HPDE6-E6E7 (cell line): ENCODE measurements around the gene IL1B.
"Not testable (repeated sequence)": the region's sequence is repeated elsewhere in the genome, so short reads cannot be mapped to it uniquely, and the experiment has no call there.

Experiments used
- DNase-seq: peaks from one replicate; pipeline ENCODE4 v3.0.0; 2011; ENCODE audit warnings: missing footprints; ENCODE audit errors: extremely low spot score

Gene IL1B

GRCh38 chr2:112836695-112837117, at the start of gene IL1B:
TSS of gene IL1B (minus strand) at chr2:112836779. CDS start at chr2:112836229, 550 bp downstream.
- DNase-seq, result peak; percentile 83

- no peak for DNase-seq
Observed at GRCh38 chr2:112886291-112886690, 49.7 kb upstream of the IL1B start.

- DNase-seq, result no peak
Observed at GRCh38 chr2:112885506-112885902, 48.9 kb upstream of the IL1B start.

GRCh38 chr2:112884869-112885505, 48.4 kb upstream of the IL1B start:
- peak; percentile 71 for DNase-seq

GRCh38 chr2:112883669-112884068, 47.1 kb upstream of the IL1B start:
- no peak for DNase-seq

- peak; percentile 76 for DNase-seq
Observed at GRCh38 chr2:112881217-112881985, 44.8 kb upstream of the IL1B start.

- no peak for DNase-seq
Observed at GRCh38 chr2:112880696-112881095, 44.1 kb upstream of the IL1B start.

DNA sequence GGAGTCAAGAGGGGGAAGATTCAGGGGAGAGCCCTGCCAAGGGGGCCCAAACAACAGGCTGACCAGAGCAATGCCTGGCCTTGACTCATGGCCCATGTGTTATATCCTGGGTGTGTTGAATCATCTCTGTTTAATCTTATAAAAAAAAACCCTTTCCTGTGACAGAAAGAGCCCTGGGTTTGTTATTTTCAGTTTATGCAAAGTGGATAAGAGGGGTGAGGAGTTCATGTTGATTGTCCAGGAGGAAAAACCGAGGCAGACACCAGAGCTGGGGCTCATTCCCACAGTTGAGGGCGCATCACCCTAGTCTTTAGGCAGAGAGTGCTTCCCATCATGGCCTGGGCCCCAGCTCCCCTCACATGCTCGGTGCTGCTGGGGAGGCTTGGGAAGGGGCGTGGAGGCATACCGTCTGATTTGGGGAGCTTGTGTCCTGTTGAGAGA, 43.5 kb upstream of the IL1B start:
- no peak for DNase-seq

DNA sequence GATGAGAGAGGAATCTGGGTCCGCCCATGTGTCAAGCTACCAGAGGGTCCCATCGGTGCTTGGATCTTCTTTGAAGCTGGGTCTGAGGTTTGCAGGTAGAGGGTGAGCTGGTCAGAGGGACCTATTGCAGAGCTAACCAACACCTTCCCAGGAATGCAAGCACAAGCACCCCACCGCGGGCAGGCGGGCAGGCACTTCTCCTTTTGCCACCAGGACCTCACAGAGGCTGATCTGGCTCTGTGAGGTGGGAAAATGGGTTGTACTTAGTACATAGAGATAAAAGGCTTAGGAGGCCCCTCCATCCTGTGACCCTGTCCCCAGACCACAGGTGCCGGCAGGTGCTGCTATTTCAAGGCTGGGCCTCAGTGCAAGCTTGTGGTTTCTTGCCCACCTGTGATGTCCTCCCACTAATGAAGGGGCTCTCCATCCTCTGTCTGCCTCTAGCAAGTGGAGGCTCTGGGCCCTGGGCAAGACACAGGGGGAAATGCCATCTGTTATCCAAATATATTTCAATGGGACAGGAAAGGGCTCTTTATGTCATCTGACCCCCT, 43.0 kb upstream of the IL1B start:
- DNase-seq, result no peak

DNA sequence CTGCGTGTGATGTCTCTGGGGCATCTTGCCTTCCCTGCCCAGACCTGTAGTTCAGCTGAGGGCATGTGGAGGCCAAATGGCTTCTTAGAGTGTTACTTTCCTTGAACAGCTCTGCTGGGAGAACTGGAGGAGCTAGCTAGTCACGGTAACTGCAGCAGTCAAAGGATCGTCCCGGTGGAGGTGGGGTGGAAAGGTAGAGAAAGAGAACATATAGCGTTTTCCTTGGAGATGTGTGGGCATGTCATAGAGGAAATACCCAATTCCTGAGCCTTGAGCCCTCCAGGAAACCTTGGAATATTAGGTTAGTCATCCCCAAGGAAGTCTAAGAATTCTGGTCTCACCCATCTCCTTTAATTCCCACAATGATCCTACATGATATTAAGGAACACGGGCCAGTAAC, 40.8 kb upstream of the IL1B start:
- DNase-seq, result no peak

- no peak for DNase-seq
Observed at GRCh38 chr2:112876971-112877361, 40.4 kb upstream of the IL1B start.

DNA sequence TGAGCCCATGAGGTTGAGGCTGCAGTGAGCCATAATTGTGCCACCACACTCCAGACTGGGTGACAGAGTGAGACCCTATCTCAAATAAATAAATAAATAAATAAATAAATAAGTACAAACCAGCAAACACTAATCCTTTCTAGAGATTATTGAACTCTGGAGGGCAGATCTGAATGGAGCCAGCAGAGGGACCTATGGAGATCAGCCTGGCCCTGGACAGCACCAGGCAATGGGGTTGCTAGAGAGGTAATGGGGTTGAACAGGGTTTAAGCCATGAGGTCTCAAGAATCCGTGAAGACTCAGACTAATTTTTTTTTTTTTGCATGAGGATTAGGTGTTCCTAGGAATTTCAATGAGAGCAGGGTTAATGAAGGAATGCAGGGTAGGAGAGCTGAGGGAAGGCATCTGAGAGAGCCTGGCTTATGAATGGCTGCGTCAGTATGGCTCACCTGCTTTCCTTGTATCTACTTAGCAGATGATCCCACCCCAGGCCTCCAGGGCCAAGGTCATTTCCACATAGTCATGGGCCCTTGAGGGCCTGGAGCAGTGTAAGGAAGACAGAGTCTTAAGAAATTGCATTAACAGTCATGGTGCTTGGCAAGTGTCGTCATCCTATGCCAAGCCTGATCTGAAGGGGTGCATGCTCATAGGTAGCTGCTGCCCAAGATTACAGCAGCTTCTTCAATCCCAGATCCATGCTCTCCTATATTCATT, 39.8 kb upstream of the IL1B start:
- no peak for DNase-seq

- no peak for DNase-seq
Observed at GRCh38 chr2:112870841-112871835, 34.6 kb upstream of the IL1B start.

DNA sequence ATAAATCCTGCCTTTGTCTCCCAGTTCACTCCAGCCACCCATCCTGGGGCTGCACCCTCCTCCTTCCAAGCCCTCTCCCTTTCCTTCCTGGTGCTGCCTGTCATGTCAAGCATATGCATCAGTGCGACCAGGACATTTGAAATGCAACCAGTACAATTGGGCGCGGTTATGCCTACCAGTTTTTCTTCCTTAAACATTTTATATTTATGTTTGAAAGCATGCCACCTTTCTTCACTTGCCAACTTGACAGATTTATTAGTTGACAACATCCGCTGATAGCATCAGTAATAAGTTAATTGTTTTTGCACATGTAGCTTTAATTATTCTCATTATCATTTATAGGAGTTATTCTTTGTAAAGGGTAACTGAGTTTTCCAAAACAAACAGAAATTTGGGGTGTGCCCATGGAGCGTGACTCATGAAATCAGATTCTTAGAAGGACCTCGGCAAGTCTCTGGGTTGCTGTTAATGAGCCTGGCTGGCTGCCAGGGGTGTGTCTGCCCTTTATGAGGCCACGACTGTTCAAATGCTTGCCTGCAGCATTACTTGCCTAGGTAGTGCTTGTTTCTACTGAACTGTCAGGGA, 32.8 kb upstream of the IL1B start:
- DNase-seq, result peak; percentile 67

- DNase-seq, result no peak
Observed at GRCh38 chr2:112867701-112868631, 31.4 kb upstream of the IL1B start.

GRCh38 chr2:112866128-112866835, 29.7 kb upstream of the IL1B start:
- DNase-seq, result no peak

- DNase-seq, result no peak
Observed at GRCh38 chr2:112864072-112864471, 27.5 kb upstream of the IL1B start.

- DNase-seq, result not testable (repeated sequence)
Observed at GRCh38 chr2:112859406-112860183, 23.0 kb upstream of the IL1B start.
